VCaP (cell line): ENCODE measurements around the gene TMEM132C.

Experiments used
- H3K27ac ChIP-seq: fragments of 450-650 bp; 2 replicates; pipeline ENCODE4 v1.5.1; 2017
- TF ChIP-seq, protein P1 (sequence below): fragments of 450-650 bp; conservative IDR thresholded peaks from 2 replicates; pipeline ENCODE4 v1.5.1; 2017; ENCODE audit warnings: mild to moderate bottlenecking, moderate library complexity

The TMEM132C gene

DNA sequence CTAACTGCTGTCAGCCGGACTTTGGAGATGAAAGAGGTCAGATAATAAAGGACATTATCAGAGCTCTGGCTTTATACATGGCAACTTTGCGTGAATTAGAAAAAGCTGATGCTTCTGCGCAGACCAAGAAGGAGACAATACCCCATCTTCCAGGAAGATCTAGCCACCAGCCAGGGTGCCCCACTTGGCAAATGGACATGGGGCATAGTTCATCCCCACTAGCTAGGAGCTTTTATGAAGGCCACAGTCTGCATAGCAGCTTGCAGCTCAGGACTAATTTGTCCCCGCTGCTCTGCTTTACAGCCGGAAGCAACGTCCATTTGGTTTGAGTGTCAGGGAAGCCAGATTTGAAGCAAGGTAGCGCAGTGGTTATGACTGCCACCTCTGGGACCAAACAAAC, 101.0 kb downstream of the TMEM132C start:
- TF ChIP-seq, protein P1, sequence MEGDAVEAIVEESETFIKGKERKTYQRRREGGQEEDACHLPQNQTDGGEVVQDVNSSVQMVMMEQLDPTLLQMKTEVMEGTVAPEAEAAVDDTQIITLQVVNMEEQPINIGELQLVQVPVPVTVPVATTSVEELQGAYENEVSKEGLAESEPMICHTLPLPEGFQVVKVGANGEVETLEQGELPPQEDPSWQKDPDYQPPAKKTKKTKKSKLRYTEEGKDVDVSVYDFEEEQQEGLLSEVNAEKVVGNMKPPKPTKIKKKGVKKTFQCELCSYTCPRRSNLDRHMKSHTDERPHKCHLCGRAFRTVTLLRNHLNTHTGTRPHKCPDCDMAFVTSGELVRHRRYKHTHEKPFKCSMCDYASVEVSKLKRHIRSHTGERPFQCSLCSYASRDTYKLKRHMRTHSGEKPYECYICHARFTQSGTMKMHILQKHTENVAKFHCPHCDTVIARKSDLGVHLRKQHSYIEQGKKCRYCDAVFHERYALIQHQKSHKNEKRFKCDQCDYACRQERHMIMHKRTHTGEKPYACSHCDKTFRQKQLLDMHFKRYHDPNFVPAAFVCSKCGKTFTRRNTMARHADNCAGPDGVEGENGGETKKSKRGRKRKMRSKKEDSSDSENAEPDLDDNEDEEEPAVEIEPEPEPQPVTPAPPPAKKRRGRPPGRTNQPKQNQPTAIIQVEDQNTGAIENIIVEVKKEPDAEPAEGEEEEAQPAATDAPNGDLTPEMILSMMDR, result no peak
- no peak overlapping the region for H3K27ac ChIP-seq

DNA sequence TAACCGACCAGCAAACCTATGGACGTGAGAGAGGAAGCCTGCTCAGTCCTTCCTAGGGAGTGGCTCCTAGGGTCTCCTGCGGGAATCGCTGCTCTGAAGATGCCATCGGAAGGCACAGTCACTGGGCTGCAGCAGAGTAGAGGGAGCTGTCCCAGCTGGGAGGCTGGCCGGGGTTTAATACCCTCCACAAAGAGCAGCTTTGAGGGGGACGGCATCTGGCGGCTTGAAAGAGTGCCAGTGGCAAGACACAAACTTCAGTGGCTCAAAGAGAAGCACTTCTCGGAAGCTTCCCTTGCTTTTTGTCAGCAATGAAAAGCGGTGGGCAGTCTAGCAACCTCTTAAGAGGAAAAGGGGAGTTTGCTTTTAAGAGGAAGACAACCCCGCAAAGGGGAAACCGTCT, 114.6 kb downstream of the TMEM132C start:
- H3K27ac ChIP-seq, result no peak overlapping the region
- TF ChIP-seq, protein P1, result no peak

DNA sequence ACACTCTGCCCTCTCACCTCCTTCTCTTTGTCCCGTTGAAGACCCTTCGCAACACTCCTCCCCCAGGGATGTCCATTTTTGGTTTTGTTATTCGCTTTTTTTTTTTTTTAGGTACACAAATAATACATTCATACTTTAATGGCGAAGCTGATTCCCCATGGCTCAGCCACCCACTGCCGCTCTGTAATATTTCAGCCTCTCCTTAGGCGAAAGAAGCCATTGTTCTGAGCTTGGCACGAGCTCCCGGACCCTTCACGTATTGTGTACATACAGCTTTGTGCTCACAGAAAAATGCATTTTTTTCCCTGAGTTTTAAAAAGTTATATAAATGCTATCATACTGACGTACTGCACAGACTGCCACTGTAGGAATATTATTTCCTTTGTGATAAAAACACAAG, 115.0 kb downstream of the TMEM132C start:
- no peak overlapping the region for H3K27ac ChIP-seq
- TF ChIP-seq, protein P1, result no peak

DNA sequence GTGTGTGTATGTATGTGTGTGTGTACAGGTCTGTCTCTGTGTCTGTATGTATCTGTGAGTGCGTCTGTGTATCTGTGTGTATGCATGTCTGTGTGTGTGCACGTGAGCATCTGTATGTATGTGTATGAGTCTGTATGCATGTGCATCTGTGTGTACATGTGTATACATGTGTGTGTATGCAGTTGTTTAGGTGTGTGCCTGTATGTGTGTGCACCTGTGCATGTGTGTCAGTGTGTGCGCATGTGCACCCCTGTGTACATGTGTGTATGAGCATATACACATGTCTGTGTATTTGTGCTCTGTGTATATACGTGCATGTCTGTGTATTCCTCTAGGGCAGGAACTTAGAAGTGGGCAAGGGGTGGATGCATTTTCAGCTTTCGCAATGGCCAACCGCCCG, 116.0 kb downstream of the TMEM132C start:
- no peak overlapping the region for H3K27ac ChIP-seq
- TF ChIP-seq, protein P1, result no peak

DNA sequence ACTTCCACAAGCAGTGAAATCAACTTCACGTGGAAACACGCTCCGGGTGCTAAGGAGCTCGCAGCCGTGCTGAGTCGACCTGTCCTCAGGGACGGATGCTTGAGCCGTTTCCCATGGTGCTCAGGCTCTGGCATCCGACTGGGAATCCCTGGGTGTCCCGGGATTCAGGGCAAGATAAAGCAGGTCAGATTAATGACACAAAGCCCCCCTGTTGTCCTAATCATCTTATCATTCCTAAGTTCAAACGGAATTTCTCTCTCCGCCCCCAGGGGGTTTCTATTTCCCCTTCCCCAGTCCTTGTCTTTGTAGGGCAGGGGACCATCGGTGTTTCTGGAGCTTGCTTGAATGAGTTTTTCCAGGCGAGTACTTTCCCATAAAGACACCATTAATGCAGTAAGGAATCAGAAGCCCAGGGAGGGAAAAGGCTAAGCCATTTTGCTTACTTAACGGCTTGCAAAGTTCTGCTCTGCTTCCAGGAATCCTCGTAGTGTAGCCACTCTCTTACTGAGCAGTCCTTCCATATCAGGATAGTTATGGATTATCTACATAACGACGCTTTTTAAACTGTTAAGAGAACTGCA, 116.5 kb downstream of the TMEM132C start:
- TF ChIP-seq, protein P1, result no peak
- H3K27ac ChIP-seq, result no peak overlapping the region

DNA sequence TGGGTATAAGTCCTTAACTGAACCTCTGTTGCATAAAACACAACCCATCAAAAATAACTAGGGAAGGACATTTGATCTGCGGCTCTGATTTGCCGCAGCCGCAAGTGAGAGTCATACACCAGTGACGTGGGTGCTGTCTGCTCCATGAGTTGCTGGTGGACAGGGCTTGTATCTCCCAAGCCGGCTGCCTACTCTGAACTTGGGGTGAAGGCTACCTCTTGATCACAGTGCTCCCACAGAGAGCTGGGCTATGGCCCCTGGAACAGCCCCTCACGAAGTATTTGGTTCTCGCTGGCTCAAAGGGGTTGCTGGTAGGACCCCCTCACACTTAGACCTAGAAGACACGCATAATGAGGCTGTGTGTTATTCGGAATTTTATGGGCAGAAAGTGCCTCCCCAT, 118.8 kb downstream of the TMEM132C start:
- H3K27ac ChIP-seq, result no peak overlapping the region
- TF ChIP-seq, protein P1, result no peak

DNA sequence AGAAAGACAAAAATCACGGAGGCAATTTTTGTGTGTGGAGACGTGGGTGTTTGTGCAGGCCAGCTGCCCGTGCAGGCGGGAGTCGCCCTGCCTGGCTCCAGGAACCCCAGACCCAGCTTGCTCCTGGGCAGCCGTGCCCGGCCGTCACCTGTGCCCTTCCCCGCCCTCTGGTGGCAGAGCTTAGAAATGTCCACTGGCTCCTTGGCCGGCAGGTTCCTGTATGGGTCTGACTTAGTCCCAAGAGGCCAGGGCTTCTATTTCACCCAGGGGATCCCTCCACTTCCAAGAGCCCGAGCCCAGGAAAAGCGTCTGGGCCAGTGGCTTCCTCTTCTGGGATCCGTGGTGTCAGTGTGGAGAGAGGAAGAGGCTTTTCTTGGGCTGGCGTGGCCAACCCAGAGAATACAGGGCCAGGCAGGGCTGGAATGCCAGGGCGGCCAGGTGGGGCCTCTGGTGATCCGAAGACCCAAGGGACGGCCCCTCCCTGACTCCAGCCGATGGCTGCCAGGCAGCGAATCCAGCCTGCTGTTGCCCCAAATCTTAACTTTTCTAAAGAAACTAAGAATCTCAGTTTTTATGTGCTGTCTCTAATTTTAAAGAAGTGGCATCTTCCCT, 120.9 kb downstream of the TMEM132C start:
- TF ChIP-seq, protein P1, result peak; percentile 80
- no peak overlapping the region for H3K27ac ChIP-seq
